ENCODE measurements around the gene P2RY4. TPM values are rescaled to one million over a fixed set of nuclear protein-coding genes. Genes with fewer than 3 reads are reported as not detected.
"Not testable (repeated sequence)": the region's sequence is repeated elsewhere in the genome, so short reads cannot be mapped to it uniquely, and the experiment has no call there.

The P2RY4 gene
- polyA plus RNA-seq, 1 donor from 2014 or later: not detected

DNA sequence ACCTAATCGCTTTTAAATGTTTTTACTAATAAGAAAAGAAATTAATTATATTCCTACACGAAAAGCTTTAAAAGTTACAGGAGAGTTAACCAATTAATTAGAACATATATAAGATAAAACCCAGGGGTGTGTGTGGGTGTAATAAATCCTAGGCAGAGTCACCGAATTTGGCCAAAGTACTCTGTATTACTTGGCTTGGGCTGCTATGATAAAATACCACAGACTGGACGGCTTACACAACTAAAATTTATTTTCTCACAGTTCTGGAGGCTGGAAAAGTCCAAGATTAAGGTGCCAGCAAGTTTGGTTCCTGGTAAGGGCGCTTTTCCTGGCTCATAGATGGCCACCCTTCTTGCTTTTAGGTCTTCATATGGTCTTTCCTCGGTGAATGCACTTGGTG, 15.1 kb downstream of the P2RY4 start:
- no peak overlapping the region for H3K4me2 ChIP-seq (ENCODE audit: low read length)
- H3K4me3 ChIP-seq (ENCODE audit: low read length): no peak overlapping the region
- TF ChIP-seq TAF1 (IDR thresholded peaks at IDR 0.05; ENCODE audit: low read depth): no peak
- TF ChIP-seq, protein P1, sequence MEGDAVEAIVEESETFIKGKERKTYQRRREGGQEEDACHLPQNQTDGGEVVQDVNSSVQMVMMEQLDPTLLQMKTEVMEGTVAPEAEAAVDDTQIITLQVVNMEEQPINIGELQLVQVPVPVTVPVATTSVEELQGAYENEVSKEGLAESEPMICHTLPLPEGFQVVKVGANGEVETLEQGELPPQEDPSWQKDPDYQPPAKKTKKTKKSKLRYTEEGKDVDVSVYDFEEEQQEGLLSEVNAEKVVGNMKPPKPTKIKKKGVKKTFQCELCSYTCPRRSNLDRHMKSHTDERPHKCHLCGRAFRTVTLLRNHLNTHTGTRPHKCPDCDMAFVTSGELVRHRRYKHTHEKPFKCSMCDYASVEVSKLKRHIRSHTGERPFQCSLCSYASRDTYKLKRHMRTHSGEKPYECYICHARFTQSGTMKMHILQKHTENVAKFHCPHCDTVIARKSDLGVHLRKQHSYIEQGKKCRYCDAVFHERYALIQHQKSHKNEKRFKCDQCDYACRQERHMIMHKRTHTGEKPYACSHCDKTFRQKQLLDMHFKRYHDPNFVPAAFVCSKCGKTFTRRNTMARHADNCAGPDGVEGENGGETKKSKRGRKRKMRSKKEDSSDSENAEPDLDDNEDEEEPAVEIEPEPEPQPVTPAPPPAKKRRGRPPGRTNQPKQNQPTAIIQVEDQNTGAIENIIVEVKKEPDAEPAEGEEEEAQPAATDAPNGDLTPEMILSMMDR (IDR thresholded peaks at IDR 0.05; ENCODE audit: poor library complexity, severe bottlenecking): no peak
- H3K27me3 ChIP-seq (ENCODE audit: insufficient read depth, low read depth, low read length): no peaks in the 10 kb centered on the region
- no peak overlapping the region for H3K27ac ChIP-seq (ENCODE audit: low read length)
- H3K9ac ChIP-seq (ENCODE audit: low read length): no peak overlapping the region
- H4K20me1 ChIP-seq (ENCODE audit: insufficient read depth): no peaks in the 10 kb centered on the region
- no peak overlapping the region for H2AFZ ChIP-seq (ENCODE audit: low read depth, low read length)
- no peaks in the 10 kb centered on the region for H3K79me2 ChIP-seq (replicated peaks; ENCODE audit: insufficient read depth, low read length)
- no peaks in the 10 kb centered on the region for H3K9me2 ChIP-seq (ENCODE audit: insufficient read depth, low read length)
- H3F3A ChIP-seq (ENCODE audit: insufficient read depth, low read length, poor library complexity, severe bottlenecking): no peaks in the 10 kb centered on the region
- H3K36me3 ChIP-seq (ENCODE audit: insufficient read depth, low read length): no peaks in the 10 kb centered on the region
- no peaks in the 10 kb centered on the region for H3K9me3 ChIP-seq (ENCODE audit: low read length)

DNA sequence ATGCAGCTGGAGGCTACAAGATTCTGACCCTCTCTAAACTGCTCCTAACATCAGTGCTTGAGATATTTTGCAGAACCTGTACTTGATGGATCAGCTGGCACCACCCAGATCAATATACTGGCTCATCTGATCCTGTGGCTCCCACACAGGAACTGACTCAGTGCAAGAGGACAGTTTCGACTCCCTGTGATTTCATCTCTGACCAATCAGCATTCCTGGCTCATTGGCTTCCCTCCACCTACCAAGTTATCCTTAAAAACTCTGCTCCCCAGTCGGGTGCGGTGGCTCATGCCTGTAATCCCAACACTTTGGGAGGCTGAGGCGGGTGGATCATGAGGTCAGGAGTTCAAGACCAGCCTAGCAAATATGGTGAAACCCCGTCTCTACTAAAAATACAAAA, 16.4 kb downstream of the P2RY4 start:
- H3K9me2 ChIP-seq (ENCODE audit: insufficient read depth, low read length); H3K9me3 ChIP-seq (ENCODE audit: low read length); H3K27ac ChIP-seq (ENCODE audit: low read length); H3F3A ChIP-seq (ENCODE audit: insufficient read depth, low read length, poor library complexity, severe bottlenecking); H3K4me2 ChIP-seq (ENCODE audit: low read length); H4K20me1 ChIP-seq (ENCODE audit: insufficient read depth); H3K4me3 ChIP-seq (ENCODE audit: low read length); H3K27me3 ChIP-seq (ENCODE audit: insufficient read depth, low read depth, low read length); H3K79me2 ChIP-seq (replicated peaks; ENCODE audit: insufficient read depth, low read length); H2AFZ ChIP-seq (ENCODE audit: low read depth, low read length); H3K36me3 ChIP-seq (ENCODE audit: insufficient read depth, low read length); H3K9ac ChIP-seq (ENCODE audit: low read length): not testable (repeated sequence)

DNA sequence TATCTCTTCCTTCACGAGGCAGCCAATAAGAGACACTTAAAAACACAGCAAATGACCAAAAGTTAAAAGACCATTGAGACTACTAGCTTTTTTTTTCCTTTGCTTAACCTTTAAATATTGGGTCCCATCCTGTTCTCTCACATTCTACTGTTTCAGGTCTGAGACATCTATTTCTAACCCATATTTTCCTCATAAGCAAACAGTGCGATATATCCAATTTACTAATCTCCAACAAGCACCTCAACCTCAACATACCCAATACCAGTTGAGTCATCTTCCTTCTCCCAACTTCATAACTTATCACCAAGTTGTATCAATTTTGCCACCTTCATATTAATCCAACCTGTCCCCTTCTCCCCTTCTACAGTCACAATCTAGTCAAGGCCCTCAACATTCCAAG, 18.5 kb downstream of the P2RY4 start:
- Histone ChIP-seq H3K9ac (ENCODE audit: low read length) (no peak overlapping the region), H3K36me3 (ENCODE audit: insufficient read depth, low read length) (no peaks in the 10 kb centered on the region), H3F3A (ENCODE audit: insufficient read depth, low read length, poor library complexity, severe bottlenecking) (no peaks in the 10 kb centered on the region), H3K27me3 (ENCODE audit: insufficient read depth, low read depth, low read length) (no peaks in the 10 kb centered on the region), H3K79me2 (replicated peaks; ENCODE audit: insufficient read depth, low read length) (no peaks in the 10 kb centered on the region), H2AFZ (ENCODE audit: low read depth, low read length) (no peak overlapping the region), H3K27ac (ENCODE audit: low read length) (no peak overlapping the region), H3K9me2 (ENCODE audit: insufficient read depth, low read length) (no peaks in the 10 kb centered on the region), H3K4me2 (ENCODE audit: low read length) (no peak overlapping the region), H3K4me3 (ENCODE audit: low read length) (no peak overlapping the region), H4K20me1 (ENCODE audit: insufficient read depth) (no peaks in the 10 kb centered on the region), H3K9me3 (ENCODE audit: low read length) (no peaks in the 10 kb centered on the region)
- no peak for TF ChIP-seq MXI1 (conservative IDR thresholded peaks at IDR 0.05; ENCODE audit: poor library complexity, severe bottlenecking)
- TF ChIP-seq EP300 (conservative IDR thresholded peaks at IDR 0.05; ENCODE audit: poor library complexity, severe bottlenecking): no peak
- no peak for TF ChIP-seq SMC3 (conservative IDR thresholded peaks at IDR 0.05; ENCODE audit: poor library complexity)
- TF ChIP-seq, protein P1 (IDR thresholded peaks at IDR 0.05; ENCODE audit: poor library complexity, severe bottlenecking): no peak
- TF ChIP-seq POLR2AphosphoS5 (IDR thresholded peaks at IDR 0.05): no peak
- TF ChIP-seq, protein P2, sequence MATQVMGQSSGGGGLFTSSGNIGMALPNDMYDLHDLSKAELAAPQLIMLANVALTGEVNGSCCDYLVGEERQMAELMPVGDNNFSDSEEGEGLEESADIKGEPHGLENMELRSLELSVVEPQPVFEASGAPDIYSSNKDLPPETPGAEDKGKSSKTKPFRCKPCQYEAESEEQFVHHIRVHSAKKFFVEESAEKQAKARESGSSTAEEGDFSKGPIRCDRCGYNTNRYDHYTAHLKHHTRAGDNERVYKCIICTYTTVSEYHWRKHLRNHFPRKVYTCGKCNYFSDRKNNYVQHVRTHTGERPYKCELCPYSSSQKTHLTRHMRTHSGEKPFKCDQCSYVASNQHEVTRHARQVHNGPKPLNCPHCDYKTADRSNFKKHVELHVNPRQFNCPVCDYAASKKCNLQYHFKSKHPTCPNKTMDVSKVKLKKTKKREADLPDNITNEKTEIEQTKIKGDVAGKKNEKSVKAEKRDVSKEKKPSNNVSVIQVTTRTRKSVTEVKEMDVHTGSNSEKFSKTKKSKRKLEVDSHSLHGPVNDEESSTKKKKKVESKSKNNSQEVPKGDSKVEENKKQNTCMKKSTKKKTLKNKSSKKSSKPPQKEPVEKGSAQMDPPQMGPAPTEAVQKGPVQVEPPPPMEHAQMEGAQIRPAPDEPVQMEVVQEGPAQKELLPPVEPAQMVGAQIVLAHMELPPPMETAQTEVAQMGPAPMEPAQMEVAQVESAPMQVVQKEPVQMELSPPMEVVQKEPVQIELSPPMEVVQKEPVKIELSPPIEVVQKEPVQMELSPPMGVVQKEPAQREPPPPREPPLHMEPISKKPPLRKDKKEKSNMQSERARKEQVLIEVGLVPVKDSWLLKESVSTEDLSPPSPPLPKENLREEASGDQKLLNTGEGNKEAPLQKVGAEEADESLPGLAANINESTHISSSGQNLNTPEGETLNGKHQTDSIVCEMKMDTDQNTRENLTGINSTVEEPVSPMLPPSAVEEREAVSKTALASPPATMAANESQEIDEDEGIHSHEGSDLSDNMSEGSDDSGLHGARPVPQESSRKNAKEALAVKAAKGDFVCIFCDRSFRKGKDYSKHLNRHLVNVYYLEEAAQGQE (IDR thresholded peaks at IDR 0.05; ENCODE audit: borderline replicate concordance): no peak
- no peak for TF ChIP-seq EZH2 (IDR thresholded peaks at IDR 0.05; ENCODE audit: borderline replicate concordance, insufficient read depth, low read length, poor library complexity, severe bottlenecking)
- TF ChIP-seq TAF1 (IDR thresholded peaks at IDR 0.05; ENCODE audit: low read depth): no peak
- no peak for TF ChIP-seq RAD21 (conservative IDR thresholded peaks at IDR 0.05)

Measured in neural cell (in vitro differentiated cells).